ENCODE results near the gene BRINP1.

- TF ChIP-seq, protein P1, sequence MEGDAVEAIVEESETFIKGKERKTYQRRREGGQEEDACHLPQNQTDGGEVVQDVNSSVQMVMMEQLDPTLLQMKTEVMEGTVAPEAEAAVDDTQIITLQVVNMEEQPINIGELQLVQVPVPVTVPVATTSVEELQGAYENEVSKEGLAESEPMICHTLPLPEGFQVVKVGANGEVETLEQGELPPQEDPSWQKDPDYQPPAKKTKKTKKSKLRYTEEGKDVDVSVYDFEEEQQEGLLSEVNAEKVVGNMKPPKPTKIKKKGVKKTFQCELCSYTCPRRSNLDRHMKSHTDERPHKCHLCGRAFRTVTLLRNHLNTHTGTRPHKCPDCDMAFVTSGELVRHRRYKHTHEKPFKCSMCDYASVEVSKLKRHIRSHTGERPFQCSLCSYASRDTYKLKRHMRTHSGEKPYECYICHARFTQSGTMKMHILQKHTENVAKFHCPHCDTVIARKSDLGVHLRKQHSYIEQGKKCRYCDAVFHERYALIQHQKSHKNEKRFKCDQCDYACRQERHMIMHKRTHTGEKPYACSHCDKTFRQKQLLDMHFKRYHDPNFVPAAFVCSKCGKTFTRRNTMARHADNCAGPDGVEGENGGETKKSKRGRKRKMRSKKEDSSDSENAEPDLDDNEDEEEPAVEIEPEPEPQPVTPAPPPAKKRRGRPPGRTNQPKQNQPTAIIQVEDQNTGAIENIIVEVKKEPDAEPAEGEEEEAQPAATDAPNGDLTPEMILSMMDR (IDR thresholded peaks at IDR 0.05), result no peak
- no peak for TF ChIP-seq POLR2A (IDR thresholded peaks at IDR 0.05)
These were observed 1.6 kb upstream of the BRINP1 start for GRCh38 chr9:119370816-119371215.

All from tibial nerve (tissue), 3 donors.